CD1c-positive myeloid dendritic cell (primary cell): ENCODE results near the gene KCNQ5.
A peak's percentile ranks its signal among the peaks of the same experiment; 100 is the strongest.
"Not testable (repeated sequence)": the region's sequence is repeated elsewhere in the genome, so short reads cannot be mapped to it uniquely, and the experiment has no call there.

ENCODE experiments used
- DNase-seq: peaks from one replicate; pipeline ENCODE4 v3.0.0-alpha.2; 2016; ENCODE audit errors: extremely low spot score

Gene KCNQ5

DNA sequence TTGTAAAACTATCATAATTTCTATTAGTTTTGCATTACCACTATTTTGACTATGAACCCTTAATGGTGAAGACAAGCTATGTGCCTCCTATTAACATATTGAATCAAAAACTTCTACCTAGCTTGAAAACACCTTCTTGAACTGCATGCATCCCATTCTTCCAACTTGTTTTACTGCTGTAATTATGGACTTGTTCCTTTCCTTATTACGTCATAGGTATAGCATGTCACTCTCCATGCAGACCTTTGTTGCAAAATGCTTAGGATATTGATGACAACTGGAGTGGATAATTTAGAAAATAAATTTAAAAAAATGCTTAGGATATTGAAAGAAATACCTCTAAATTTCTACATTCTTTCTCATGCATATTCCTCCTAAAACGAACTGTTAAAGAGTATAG, 219.3 kb downstream of the KCNQ5 start:
- DNase-seq: no peak

DNA sequence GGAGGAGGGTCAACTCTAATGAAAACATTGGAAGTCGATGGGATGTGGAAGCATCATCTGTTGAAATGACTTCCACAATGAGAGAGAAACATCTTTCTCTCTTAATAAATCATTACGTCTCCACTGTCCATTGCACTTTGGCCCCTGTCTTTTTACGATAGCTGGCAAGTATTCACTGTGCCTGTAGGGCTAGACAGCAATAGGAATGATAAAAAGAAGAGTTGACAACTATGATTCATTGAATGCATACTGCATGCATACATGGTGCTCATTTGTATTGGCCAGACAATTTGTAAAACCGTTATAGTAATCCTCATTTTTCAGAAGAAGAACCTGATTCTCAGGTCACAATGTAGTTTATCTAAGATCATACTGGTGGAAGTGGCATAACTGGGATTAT, 220.3 kb downstream of the KCNQ5 start:
- DNase-seq: no peak

DNA sequence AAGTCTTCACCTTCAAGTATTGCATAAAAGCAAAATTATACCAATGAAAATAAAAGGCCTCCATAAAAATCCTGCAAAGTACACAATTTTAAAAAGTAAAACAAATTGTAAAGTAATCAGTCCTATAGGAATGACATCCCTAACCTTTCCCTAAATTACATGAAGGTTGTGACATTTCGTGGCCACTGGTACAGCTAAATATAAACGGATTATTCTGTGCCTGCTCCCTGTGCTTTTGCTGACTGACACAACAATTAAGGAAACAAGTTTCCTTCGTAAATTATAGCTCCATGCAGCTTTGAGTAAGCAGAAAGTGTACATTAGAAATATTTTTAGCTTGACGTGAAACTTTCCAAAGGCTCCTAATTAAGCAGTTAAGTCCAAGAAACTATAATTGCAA, 222.8 kb downstream of the KCNQ5 start:
- no peak for DNase-seq

DNA sequence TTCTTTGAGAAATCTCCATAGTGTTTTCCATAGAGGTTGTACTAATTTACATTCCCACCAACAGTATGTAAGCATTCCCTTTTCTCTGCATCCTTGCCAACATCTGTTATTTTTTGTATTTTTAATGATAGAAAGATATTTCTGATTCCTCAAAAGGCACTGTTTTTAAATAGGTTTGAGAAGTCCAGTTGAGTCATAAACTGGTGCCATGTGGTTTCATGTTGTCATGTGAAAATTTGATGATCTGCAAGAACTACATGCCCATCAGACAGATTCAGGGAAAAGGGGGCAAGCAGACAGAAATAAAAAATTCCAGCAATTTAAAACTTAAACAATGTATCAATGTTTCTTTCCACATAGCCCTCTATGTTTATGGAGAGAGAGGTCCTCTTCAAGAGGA, 227.5 kb downstream of the KCNQ5 start:
- no peak for DNase-seq

DNA sequence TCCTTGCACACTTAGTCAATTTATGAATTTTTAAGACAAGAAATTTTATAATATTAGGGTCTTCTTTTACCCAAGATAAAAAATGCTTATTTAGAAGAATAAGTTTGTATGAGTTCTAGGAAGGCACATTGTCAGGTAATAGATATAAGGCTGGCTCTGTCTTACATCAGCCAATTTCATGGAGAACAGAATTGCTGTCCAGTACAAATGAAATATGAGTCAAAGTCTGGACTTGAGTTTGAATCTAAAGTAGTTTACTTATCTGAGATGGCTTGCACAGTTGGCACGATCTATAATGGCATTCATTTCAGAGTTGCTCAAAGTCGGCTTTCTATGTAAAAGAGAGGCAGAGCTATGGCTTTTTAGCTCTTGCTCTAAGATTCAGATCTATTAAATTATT, 228.2 kb downstream of the KCNQ5 start:
- no peak for DNase-seq

DNA sequence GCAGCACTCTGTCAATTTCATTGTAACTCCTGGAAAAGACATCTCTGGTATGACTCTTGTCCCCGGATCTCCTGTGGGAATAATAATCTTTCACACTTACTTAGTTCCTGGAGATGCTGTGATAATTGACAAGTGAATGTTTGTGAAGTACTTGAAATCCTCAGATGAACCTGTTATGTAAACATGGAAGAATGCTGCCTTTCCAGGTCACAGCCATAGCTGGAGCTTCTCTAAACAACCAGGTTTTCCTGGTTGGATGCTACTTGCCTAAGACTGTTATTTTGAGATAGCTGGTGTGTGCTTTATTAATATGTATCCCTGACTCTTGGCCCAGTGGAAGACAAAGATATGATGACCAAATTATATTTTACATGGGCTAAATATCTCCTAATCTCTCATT, 228.6 kb downstream of the KCNQ5 start:
- no peak for DNase-seq

GRCh38 chr6:72855471-72855870, 233.6 kb downstream of the KCNQ5 start:
- DNase-seq: no peak

GRCh38 chr6:72856801-72857200, 234.9 kb downstream of the KCNQ5 start:
- no peak for DNase-seq

- no peak for DNase-seq
These were observed 236.1 kb downstream of the KCNQ5 start for GRCh38 chr6:72857791-72858585.

DNA sequence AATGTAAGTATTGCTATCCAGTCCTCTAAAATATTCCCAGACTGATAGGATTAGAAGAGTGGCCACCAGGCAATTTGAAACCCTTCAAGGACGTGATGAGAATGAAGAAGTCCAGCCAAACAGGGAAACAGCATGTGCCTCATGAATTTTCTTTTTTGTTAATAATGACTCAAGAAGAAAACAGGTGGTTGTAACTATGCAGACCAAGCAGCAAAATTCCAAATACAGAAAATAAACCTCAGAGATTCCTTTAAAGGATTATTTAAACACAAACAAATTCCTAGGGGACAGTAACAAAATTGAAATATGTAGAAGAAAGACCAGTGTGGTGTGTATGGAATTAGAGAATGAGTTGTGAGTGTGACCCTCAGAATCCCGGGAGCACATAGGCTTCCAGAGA, 239.2 kb downstream of the KCNQ5 start:
- no peak for DNase-seq

- peak; percentile 67 for DNase-seq
These were observed 240.1 kb downstream of the KCNQ5 start for GRCh38 chr6:72861935-72862432.

- DNase-seq: no peak
These were observed 241.3 kb downstream of the KCNQ5 start for GRCh38 chr6:72863131-72863530.

- no peak for DNase-seq
These were observed 242.4 kb downstream of the KCNQ5 start for GRCh38 chr6:72864236-72864635.

DNA sequence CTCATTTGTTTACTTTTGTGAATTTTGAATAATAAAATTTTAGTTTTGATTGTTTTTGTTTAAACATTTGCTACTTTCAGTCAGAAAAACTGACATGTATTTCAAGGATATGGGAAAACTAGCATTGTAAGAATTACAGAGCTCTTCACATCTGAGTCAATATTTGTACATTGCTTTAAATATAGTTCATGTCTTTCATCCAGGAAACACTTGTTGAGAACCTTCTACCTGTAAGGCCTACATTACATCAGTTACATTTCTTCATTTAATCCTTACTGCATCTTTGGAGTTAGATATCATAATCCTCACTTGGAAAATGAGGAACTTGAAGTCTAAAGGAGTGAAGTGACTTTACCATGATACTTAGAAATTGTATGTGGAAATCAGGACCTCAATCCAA, 242.9 kb downstream of the KCNQ5 start:
- DNase-seq: no peak

- DNase-seq: no peak
These were observed 243.6 kb downstream of the KCNQ5 start for GRCh38 chr6:72865467-72865866.

- DNase-seq: no peak
These were observed 247.8 kb downstream of the KCNQ5 start for GRCh38 chr6:72869621-72870020.

GRCh38 chr6:72873433-72873832, 251.6 kb downstream of the KCNQ5 start:
- DNase-seq: no peak

DNA sequence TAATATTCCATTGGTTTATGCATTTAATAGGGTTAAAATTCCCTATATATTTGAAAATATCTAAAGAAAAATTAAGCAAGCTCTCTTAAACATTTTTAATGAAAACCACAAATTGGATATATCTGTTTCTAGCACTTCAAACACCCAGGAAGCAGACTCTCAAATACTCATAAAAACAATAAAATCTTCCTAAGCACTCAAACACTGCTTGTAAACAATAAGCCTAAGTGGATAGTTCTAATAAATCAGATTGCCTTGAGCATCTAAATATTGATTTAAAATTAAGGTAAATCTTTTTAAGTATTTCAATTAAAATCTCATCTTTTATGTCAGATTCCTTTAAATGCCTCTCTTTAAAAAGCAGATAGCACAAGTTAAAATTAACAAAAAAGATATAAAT, 254.4 kb downstream of the KCNQ5 start:
- DNase-seq: no peak

GRCh38 chr6:72886170-72886569, 264.3 kb downstream of the KCNQ5 start:
- DNase-seq: no peak

DNA sequence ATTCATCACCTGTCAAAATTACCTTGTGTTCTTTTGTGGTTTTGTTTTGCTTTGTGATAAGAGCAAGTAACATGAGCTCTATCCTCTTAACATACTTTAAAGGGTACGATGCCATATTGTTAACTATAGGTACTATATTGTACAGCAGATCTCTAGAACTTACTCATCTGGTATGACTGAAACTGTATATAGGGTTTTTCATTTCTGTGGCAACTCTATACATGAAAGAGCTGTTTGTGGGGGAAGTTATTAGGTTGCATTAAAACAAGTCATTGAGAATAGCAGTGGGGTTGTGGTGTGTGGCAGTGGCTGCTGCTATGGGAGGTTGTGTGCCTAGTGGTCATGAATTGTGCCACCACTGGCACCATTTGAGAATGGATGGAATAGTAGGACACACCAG, 268.4 kb downstream of the KCNQ5 start:
- DNase-seq: no peak

DNA sequence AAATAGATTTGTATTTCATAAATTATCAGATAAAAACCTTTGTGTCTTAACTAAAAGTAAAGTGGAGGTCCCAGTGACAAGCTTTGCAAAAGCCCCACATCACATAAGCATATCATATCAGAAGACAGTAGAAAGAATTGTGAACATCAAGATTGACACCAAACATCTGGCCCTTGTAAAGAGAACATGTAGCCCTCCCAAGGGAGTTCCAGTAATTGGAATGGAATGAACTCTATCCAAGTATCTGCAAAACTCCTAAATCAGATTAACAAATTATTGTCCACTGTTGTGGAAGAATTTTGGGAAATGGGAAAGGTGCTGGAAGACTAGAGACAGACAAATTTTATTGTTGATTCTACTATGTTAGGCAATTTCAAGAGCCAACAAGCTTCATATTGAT, 268.8 kb downstream of the KCNQ5 start:
- no peak for DNase-seq

GRCh38 chr6:72892901-72893300, 271.0 kb downstream of the KCNQ5 start:
- no peak for DNase-seq

- no peak for DNase-seq
These were observed 272.2 kb downstream of the KCNQ5 start for GRCh38 chr6:72894091-72894490.

DNA sequence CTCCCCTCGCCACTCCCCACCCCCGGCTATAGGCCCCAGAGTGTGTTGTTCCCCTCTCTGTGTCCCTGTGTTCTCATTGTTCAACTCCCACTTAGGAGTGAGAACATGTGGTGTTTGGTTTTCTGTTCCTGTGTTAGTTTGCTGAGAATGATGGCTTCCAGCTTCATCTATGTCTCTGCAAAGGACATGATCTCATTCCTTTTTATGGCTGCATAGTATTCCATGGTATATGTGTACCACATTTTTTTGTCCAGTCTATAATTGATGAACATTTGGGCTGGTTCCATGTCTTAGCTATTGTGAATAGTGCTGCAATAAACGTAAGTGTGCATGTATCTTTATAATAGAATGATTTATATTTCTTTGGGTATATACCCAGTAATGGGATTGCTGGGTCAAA, 276.4 kb downstream of the KCNQ5 start:
- DNase-seq: not testable (repeated sequence)
